ENCODE measurements around the gene CYP8B1. TPM values are rescaled to one million over a fixed set of nuclear protein-coding genes. Genes with fewer than 3 reads are reported as not detected.

The CYP8B1 gene
- total RNA-seq, 2 donors from 2014 or later: 0.20 TPM; not detected in 1

- Histone ChIP-seq H3K4me3 (no peak overlapping the region), H3K4me1 (peaks cover 4% of the 10 kb centered on the region), H3K9ac (ENCODE audit: low read depth in 2 of 2, low read length in 2 of 2) (no peak overlapping the region), H3K9me3 (no peaks in the 10 kb centered on the region), H3K36me3 (no peaks in the 10 kb centered on the region), H3K27ac (no peak overlapping the region), H3K27me3 (no peaks in the 10 kb centered on the region)
- DNase-seq: peak; percentile 20
- intact Hi-C loops (cut with DNase I): no loop called here
- no peak for TF ChIP-seq CTCF (IDR thresholded peaks at IDR 0.05)
Measured at GRCh38 chr3:42823351-42823750, 52.3 kb downstream of the CYP8B1 start.

GRCh38 chr3:42822828-42823227 lies 52.9 kb downstream of the CYP8B1 start:
- Histone ChIP-seq H3K4me3 (no peak overlapping the region), H3K27me3 (no peaks in the 10 kb centered on the region), H3K27ac (no peak overlapping the region), H3K9me3 (no peaks in the 10 kb centered on the region), H3K9ac (ENCODE audit: low read depth in 2 of 2, low read length in 2 of 2) (no peak overlapping the region), H3K4me1 (peaks cover 4% of the 10 kb centered on the region), H3K36me3 (no peaks in the 10 kb centered on the region)
- intact Hi-C loops (cut with DNase I): no loop called here
- no peak for TF ChIP-seq CTCF (IDR thresholded peaks at IDR 0.05)
- peak; percentile 13 for DNase-seq

Other genes starting within 250 kb of the CYP8B1 start
- 1 to 10 TPM; 4.0 to 9.0 TPM for gene ZBTB47, start 222.2 kb downstream of the CYP8B1 start, total RNA-seq
- not detected for gene KLHL40, start 190.3 kb downstream of the CYP8B1 start, total RNA-seq
- 1 to 10 TPM in 1 of 2 donors, under 1 TPM in 1; 0.50 to 1.2 TPM for gene HHATL, start 173.1 kb downstream of the CYP8B1 start, total RNA-seq
- 1 to 10 TPM in 1 of 2 donors, under 1 TPM in 1; 0.93 to 5.3 TPM for gene CCDC13, start 102.6 kb downstream of the CYP8B1 start, total RNA-seq
- gene HIGD1A, start 71.4 kb downstream of the CYP8B1 start, total RNA-seq: 100 to 1,000 TPM; 224 to 360 TPM
- gene ACKR2, start 66.4 kb downstream of the CYP8B1 start, total RNA-seq: 1 to 10 TPM; 3.2 to 6.5 TPM
- 1 to 10 TPM; 2.8 to 5.5 TPM for gene ZNF662, start 30.3 kb upstream of the CYP8B1 start, total RNA-seq
- gene GASK1A, start 103.4 kb upstream of the CYP8B1 start, total RNA-seq: 1 to 10 TPM; 1.3 to 2.2 TPM
- gene POMGNT2, start 230.2 kb upstream of the CYP8B1 start, total RNA-seq: 10 to 100 TPM in 1 of 2 donors, 1 to 10 TPM in 1; 5.2 to 11.0 TPM